Measurements from ENCODE around the gene OR5K3.
"Not testable (repeated sequence)": the region's sequence is repeated elsewhere in the genome, so short reads cannot be mapped to it uniquely, and the experiment has no call there.

Gene OR5K3

GRCh38 chr3:98390366-98390765 lies at the start of gene OR5K3:
Gene OR5K3, plus strand, starts transcription at chr3:98390666. Its CDS starts 0 bp downstream, at chr3:98390666.
- no peak for DNase-seq

DNA sequence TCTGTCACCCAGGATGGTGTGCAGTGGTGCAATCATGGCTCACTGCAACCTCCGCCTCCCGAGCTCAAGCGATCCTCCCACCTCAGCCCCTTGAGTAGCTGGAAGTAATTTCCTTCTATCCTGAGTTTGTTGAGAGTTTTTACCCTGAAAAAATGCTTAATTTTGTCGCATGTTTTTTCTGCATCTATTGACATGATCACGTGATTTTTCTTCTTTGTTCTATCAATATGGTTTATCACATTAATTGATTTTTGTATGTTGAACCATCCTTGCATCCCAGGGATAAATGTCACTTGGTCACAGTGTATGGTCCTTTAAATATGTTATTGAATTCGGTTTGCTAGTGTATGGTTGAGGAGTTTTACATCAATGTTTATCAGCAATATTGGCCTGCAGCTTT lies 48.7 kb upstream of the OR5K3 start:
- DNase-seq: no peak

GRCh38 chr3:98343647-98344507 lies 46.6 kb upstream of the OR5K3 start:
- no peak for DNase-seq

GRCh38 chr3:98350082-98350481 lies 40.4 kb upstream of the OR5K3 start:
- DNase-seq: no peak

- no peak for DNase-seq
These were observed 36.9 kb upstream of the OR5K3 start, which contains the start of gene OR5K4 for GRCh38 chr3:98353554-98353953. Gene OR5K4, plus strand, starts transcription at chr3:98353854. Its CDS starts 0 bp downstream, at chr3:98353854.

GRCh38 chr3:98359250-98359649 lies 31.2 kb upstream of the OR5K3 start:
- DNase-seq: no peak

DNA sequence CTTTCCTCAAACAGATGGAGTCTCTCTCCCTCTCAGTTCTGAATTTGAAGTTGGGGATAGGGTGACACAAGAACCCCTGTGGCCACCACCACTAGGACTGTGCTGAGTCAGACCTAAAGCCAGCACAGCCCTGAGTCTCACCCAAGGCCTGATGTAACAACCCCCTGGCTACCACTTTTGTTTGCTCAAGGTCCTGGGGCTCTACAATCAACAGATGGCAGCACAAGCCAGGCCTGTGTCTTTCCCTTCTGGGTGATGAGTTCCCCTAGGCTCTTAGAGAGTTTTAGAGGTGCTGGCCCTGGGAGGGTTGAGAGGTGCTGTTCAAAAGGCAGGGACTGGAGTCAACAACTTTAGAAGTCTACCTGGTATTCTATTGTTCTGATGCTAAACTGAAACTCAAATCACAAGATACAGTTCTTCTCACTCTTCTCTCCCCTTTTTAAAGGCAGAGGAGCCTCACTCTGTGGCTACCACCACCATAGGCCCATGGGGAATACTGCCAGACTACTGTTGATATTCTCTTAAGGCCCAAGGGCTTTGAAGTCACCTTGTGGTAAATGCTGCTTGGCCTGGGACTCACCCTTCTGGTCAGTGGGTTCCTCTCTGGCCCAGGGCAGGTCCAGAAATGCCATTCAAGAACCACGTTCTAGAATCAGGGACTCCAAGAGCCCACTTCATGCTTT lies 30.3 kb upstream of the OR5K3 start:
- no peak for DNase-seq

GRCh38 chr3:98360681-98361080 lies 29.8 kb upstream of the OR5K3 start:
- DNase-seq: no peak

DNA sequence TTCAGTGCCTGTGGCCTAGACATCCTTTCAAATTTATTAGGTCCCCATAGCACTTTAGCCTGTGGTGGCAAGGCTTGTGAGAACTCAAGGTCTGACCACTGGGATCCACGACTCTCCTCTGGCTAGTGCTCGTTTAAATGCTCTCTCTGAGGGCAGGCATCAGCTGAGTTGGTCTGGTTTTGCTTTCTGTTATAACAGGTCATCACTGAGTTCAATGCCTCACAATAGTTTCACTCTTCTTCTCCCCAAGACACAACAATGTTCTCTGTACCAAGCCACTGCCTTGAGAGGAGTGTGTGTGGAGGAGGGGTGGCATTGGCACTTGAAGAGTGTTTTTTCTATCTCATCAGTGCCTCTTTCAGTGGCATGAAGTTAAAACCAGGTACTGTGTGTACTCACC lies 29.2 kb upstream of the OR5K3 start:
- DNase-seq: no peak

GRCh38 chr3:98367464-98368246 lies 22.8 kb upstream of the OR5K3 start:
- DNase-seq: no peak

DNA sequence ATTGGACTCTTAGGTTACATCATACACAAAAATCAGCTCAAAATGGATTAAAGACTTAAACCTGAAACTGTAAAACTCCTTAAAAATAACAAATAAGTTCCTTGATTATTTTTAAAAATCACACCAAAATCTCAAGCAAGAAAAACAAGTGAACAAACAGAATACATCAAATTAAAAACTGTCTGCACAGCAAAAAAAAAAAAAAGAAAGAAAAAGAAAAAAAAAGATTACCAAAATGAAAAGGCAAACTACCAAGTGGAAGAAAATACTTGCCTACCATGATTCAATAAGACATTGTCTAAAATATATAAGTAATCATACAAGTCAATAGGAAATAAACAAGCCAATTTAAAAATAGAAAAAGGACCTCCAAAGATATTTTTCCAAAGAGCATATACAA lies 19.3 kb upstream of the OR5K3 start:
- DNase-seq: no peak

- DNase-seq: no peak
These were observed 18.6 kb upstream of the OR5K3 start for GRCh38 chr3:98371853-98372252.

GRCh38 chr3:98372445-98372844 lies 18.0 kb upstream of the OR5K3 start:
- DNase-seq: no peak

DNA sequence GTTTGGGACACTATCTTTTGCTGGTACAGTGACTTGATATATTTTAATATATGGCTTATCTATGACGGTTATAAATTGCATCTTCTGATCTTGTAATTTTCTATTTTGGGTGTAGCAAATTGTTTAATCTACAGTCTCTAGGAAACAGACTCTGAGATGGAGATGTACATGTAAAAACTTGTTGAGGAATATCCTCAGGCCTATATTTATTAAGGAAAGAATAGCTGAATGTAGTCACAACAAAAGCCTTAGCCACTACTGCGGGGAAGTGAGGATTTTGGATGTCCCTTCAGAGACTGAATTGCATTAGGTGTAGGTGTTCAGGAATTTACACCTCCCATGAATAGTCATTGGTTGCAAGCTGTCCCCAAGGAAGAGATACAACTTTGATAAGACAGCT lies 13.8 kb upstream of the OR5K3 start:
- no peak for DNase-seq

GRCh38 chr3:98388147-98388546 lies 2.3 kb upstream of the OR5K3 start:
- DNase-seq: no peak

DNA sequence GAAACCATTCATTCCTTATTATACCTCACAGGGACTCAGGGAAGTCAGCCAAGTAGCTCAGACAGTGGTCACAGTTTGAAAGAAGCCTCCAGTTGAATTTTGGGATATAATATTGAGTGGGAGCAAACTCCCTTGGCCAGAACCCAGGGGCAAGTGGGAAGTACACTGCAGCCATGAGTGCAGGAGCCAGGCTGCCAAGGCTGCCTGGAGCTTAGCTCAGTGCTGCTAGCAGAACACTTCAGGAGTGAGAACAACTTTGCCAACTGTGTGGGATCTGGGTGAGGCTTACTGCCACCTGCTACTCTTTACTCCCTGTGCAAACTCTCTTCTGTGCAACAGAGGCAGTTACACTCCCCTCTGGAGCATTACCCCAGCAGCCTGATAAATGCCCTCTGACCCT lies 4.6 kb downstream of the OR5K3 start:
- DNase-seq: no peak

DNA sequence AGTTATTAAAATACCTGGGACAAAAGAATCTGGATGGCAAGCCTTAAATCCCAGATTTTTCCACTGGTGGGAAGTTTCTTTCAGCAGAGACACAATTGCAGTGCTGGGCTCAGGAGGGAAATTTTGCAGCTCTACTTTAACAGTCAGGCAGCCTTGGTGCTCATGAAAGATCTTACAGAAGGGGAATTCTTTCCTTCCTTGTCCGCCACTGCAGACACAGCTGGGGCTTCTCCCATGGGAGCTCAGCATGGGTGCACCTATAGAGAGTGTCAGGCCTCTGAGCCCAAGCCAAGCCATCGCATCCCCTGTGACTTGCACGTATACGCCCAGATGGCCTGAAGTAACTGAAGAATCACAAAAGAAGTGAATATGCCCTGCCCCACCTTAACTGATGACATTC lies 6.0 kb downstream of the OR5K3 start:
- DNase-seq: not testable (repeated sequence)

- no peak for DNase-seq
These were observed 8.0 kb downstream of the OR5K3 start for GRCh38 chr3:98398513-98398912.

- DNase-seq: no peak
These were observed 12.0 kb downstream of the OR5K3 start for GRCh38 chr3:98402507-98402906.

DNA sequence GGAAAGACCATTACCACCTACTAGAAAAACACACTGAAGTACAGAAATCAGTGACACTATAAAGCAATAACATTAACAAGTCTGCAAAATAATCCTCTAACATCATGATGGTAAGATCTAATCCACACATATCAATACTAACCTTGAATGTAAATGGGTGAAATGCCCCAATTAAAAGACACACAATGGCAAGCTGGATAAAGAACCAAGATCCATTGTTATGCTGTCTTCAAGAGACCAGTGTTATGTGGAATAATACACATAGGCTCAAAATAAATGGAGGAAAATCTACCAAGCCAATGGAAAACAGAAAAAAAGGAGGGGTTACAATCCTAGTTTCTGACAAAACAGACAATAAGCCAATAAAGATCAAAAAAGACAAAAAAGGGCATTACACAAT lies 13.5 kb downstream of the OR5K3 start:
- DNase-seq: no peak

DNA sequence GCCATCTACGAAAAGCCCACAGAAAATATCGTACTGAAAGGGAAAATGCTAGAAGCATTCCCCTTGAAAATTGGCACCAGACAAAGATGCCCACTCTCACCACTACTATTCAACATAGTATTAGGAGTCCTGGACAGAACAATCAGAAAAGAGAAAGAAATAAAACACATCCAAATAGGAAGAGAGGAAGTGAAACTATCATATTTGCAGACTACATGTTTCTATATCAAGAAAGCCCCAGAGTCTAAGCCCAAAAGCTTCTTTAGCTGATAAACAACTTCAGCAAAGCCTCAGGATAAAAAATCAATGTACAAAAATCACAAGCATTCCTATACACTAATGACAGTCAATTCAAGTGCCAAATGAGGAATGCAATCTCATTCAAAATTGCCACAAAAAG lies 15.6 kb downstream of the OR5K3 start:
- DNase-seq: no peak

- DNase-seq: no peak
These were observed 42.1 kb downstream of the OR5K3 start for GRCh38 chr3:98432575-98432974.

DNA sequence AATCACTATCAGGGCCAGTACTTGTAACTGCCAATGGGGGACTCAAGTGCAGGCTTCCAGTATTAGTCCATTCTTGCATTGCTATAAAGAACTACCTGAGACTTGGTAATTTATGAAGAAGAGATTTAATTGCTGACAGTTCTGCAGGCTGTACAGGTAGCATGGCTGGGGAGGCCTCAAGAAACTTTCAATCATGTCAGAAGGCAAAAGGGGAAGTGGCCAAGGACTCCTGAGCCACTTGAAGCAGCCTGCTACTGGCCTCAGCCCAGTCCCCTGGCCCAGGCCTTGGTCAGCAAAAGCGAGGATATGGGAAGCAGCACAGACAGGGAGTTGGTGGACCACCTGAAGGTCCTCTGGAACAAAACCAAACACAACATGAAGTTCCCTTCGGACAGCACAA lies 43.3 kb downstream of the OR5K3 start:
- no peak for DNase-seq

DNA sequence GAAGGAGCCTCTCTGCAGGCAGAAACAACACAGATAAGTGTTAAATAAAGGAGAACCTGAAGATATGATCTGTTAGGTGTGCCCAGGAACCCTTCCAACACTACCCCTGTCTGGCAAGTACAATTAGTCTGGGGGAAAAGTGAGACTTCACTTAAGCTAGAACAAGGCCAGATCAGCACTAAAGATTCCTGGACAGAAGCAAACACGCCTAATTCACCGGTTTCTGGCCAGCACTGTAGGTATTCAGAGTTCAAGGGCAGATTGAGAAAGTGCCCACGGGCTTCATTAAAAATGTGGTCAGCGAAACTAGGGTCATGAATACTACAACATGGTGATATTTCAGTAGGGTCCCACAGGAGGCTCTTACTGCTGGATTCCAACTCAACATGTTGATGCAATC lies 43.9 kb downstream of the OR5K3 start:
- DNase-seq: no peak
